ENCODE results near the gene HS3ST5.

Gene HS3ST5

GRCh38 chr6:114144887-114145851 is 197.7 kb downstream of the HS3ST5 start:
- DNase-seq: no peak

- DNase-seq: no peak
Measured at GRCh38 chr6:114142258-114142657, 200.6 kb downstream of the HS3ST5 start.

GRCh38 chr6:114140416-114140815 is 202.4 kb downstream of the HS3ST5 start:
- DNase-seq: no peak

DNA sequence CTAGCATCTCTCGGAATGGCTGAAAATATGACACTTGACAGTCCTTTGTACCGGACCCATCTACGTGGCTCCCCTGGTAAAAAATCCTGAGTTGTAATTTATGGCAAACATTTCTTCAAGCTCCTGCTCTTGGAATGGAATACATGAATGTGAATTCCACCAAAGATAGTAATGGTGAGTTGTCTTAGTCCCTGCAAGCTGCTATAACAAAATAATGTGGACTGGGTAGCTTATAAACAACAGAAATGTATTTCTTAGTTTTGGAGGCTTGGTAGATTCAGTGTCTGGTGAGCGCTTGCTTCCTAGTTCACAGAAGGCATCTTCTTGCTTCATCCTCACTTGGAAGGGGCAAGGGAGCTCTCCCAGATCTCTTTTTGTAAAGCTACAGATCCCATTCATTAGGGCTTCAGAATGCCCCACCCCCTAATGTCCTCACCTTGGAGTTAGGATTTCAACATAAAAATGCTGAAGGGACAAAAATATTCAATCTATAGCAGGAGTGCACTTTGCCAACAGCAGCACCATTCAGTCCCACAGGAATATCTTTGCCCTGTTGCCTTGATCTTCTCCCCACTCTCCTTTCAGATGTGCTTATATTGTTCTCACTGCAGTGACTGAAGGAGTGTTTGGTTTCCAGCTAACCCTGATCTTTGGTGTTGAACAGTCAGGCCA is 204.1 kb downstream of the HS3ST5 start:
- no peak for DNase-seq

DNA sequence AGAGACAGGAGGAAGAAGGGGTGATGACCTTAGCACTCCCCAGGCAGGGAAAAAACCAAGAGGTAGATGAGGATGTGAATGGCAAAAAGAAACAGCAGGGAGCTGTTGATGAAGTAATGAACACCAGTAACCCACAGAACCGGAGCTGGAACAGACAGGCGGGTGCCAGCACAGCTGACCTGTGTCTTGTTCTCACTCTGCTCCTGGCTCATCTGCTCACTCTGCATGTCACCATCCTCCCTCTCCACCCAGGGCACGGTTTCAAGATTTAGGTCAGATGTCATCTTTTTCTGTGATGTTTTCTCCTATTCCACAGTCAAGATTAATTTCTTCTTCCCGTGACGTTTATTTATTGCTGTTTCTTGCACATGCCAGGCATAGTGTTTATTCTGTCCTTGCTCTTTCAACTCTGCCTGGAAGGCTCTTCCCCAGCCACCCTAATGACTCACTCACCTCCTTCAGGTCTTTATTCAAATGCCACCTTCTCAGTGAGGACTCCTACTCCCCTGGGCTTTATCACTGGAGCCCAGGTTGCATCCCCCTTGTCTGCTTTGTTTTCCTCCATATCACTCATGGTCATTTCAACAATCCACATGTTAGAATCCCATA is 207.4 kb downstream of the HS3ST5 start:
- no peak for DNase-seq

DNA sequence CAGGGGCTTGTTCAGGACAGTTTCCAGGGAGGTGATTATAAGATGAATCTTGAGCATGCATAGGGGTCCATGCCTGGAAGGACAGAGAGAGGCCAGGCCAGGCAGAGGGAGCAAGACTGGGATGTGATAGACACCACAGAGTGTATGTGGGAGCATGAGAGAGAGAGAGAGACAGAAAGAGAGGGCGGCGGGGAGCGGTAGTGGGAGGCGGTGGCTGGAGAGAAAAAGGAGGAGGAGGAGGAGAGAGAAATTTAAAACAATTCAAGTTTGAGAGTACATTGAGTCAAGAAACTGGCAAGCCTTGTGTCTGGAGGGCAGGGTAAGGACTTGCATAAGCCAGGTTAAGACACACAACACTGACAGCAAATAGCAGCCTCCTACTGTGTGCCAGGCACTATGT is 209.0 kb downstream of the HS3ST5 start:
- DNase-seq: no peak

DNA sequence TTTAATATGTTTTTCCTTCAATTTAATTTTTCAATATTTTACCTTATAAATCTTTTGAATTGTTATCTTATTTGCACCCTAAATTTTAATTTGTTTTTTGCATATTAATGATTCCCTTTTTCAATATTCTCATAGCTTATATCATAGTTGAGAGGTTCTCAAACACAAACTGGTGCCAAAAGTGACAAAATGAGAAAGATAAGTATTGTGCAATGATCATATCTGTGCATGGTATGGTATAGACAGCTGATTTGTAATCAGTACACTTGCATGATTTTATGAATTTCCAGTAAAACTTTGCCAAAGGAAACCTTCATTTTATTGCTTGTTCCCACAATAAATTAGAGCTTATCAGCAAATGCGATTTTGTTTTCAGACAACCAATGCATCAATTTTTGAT is 210.9 kb downstream of the HS3ST5 start:
- no peak for DNase-seq

DNA sequence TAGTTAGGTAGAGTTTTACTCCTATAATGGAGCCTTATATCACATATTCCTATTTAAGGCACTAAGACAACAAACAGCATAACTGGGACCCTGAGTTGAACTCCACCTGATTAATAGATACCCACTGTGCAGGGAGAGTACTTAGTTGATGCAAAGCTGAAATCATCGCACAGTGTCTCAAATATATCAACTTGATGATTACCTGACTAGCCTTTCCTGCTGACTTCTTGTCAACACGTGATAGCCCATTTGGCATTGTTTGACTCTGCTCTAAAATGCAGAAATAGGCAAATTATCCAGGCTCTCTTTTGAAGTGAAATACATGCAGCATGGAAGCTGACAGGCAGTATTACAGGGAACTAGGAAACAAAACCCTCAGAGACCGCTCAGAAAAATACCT is 217.2 kb downstream of the HS3ST5 start:
- DNase-seq: no peak

- DNase-seq: no peak
Measured at GRCh38 chr6:114121913-114122662, 220.7 kb downstream of the HS3ST5 start.

DNA sequence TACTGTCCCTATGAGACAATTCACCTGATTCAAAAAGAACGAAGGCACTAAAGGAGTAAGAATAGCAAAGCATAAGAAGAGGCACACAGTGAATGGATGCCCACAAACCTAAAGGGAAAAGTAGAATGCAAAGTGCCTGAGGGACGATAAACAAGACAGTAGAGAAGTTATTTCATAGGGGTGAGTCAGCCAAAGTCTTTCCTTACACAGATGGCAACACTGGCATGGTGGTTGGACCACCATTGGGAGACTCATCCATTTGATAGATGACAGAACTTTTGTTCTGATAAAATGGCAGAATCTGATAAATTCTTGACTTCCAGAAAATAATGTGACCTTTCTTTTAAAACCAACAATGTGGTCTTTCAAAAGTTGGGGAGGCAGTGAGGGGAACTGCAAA is 223.8 kb downstream of the HS3ST5 start:
- no peak for DNase-seq

- no peak for DNase-seq
Measured at GRCh38 chr6:114115652-114116051, 227.2 kb downstream of the HS3ST5 start.

DNA sequence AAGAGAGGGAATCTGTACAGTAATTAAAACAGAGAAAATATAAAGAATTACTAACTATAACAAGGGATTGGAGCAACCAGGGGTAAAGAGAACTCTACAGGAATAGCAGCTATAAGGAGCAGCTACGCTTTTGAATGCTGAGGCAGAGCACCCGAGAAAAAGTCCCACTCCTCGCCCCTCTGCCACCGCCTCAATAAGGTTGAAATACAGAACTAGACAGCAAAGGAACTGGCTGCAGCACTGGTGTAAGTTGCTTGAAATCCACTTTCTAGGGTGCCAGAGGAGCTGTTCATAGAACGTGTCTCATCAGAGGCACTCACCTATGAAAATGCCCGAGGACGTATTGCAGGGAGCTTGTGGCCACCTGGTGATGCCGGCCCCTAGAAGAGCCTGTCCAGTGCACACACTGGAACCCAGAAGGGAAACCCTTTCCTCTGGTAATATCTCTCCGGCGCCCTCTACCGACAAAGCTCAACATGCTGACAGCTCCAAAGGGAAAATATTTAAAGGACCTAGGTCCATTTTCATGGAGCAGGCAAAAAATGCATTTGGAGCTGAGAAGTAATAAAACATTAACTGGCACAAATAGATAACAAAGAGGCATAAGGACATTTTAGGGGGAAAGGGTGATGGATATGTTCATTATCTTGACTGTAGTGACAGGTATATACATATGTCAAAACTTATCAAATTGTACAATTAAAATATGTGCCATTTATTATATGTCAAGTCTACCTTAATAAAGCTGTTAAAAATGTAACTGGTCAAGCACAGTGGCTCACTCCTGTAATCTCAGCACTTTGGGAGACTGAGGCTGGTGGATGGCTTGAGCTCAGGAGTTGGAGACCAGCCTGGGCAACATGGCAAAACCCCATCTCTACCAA is 234.5 kb downstream of the HS3ST5 start:
- peak; percentile 67 to 81 (median 74) for DNase-seq

GRCh38 chr6:114106020-114106419 is 236.8 kb downstream of the HS3ST5 start:
- no peak for DNase-seq

GRCh38 chr6:114101255-114101654 is 241.6 kb downstream of the HS3ST5 start:
- no peak for DNase-seq

DNA sequence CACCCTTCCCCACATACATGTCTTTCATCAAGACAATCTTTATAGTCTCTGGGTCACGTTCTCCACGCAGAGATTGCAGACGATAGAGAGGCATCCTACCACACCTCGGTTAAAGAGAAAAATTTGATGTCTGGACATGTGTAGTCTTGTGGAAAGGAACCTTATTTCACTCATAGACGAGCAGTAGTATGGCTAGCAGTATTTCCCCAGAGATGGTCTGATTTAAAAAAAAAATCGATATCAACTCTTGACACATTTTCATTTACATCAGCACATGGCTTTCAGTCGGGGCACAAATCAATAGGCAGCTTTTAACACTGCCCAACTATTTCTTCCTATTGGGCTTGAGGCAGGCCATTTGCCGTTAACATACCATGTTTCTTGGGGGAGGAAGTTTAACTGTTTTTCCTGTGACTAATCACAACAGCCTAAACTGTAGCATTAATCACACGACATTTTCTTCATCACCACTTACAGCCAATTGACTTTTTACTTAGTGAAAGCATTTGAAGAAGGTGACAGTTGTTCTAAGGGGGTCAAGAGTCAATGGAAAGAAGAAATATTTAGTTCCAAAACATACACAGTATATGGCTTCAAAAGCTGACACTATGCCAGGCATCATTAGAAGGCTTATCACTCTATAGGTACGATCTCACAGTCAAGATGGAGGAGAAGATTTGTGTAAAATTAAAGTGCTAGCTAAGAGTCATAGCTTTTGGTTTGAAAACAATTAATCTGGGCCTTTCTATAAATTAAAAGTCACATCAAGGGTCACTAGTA is 242.4 kb downstream of the HS3ST5 start:
- no peak for DNase-seq

DNA sequence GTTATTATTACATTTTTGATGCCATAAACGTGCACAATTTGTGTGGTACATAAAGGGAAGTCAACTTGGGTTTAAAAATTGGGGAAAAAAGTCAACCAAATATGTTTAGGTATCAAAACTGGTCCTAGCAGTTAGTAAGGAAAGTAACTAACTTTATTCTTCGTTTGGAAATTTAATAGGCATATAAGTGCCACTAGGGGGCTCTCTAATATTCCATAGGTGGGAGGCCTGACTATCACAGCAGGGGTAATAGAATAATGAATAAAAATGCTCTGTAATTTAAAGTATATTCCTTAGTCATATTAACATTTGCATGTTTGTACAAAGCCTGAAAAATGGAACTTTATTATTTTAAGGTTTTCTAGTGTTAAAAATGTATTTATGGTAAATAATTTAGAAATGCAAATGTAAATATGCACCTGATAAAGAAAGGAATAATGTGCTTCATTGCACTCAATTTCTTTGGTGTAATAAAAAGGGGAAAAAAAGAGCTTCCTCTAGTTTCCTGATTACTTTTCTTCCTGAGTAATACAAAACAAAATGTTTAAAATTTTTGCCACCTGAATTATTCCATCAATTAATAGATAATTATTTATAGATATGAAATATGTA is 246.2 kb downstream of the HS3ST5 start:
- DNase-seq: peak; percentile 58 to 75 (median 61)

DNA sequence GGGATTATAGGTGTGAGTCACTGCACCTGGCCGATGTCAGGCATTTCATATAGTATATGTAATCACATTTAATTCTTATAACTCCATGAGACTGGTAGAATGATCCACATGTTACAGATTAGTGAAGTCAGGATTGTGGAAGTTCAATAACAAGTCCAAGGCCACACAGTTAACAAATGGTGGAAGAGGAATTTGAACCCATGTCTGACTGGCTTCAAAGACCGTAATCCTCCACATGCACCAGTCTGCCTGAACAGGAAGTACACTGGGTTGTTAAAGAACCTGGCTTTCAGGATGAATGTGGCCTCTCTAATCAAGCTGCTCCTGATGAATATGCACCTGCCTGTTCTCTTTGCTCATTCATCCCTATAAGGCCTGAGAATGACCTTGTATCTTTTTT is 249.9 kb downstream of the HS3ST5 start:
- DNase-seq: no peak

DNA sequence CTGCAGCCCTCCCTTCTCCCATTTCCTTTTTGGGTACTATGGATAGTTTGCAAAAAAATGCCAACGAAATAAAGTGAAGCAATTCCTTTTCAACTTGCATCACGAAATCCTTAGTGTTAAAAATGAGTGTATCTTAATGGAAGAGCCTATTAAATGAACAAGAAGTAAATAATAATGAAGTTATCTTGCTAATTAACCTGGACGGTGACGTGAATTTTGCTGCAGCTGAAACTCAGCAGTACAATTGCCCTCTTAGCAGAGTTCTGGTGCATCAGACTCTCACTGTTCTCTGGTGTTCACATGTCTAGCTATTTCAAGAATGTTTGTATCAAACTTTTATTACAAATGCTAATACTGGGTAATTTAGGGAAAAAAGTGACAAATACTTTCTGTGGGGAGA is 252.2 kb downstream of the HS3ST5 start:
- no peak for DNase-seq

- DNase-seq: no peak
Measured at GRCh38 chr6:114087496-114087895, 255.3 kb downstream of the HS3ST5 start.

DNA sequence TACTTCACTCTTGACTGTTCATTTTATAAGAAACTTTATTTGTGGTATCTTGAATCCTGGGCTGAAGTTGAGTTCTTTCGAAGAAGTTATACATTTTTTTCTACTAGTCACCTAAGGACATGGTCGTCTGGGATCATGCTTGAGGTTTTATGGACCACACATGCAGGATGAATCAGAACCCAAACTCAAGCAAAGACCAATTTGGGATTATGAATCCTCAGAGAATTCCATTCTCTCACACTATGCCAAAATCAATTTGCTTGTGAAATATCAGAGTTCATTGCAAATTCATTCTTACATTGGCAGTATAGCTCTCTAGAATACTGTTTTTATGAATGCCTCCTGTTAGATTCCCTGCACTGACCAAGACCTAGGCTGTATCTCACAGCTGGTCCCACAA is 257.6 kb downstream of the HS3ST5 start:
- DNase-seq: no peak
